SK-N-SH treated with all-trans-retinoic acid at 6 μM for 48 hours (cell line): ENCODE data around the gene PHLDA2.

Experiments used
- ZFP3 ChIP-seq: fragments of 250-450 bp; sonication (Bioruptor Pico); IDR thresholded peaks from 2 replicates; pipeline ENCODE4 v1.5.0; 2020; ENCODE audit warnings: mild to moderate bottlenecking, moderate library complexity
- TF ChIP-seq, protein P1 (sequence below): fragments of 250-450 bp; sonication (Bioruptor Pico); IDR thresholded peaks from 2 replicates; pipeline ENCODE4 v1.8.0; 2020; ENCODE audit warnings: mild to moderate bottlenecking, moderate library complexity, borderline replicate concordance

DNA sequence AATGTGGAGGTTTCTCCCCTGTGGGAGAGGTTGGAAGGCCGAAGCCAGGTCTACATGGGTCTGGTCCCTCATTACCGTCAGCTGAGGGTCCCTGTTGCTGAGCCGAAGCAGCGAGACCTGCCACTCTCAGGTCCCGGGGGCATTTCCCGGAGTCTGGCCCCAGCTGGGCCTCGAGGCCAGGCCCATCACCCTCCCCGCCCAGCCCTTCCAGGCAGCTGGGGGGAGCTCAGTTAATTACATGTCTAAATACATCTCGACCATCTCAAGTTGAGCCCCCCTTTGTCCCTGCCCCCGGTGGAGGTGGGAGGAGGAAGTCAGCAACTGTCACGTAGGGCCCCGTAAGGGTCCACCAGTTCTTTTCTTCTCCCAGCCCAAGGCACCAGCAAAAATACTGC is 47.2 kb downstream of the PHLDA2 start:
- TF ChIP-seq ZFP3 (CRISPR knock-in tag) = no peak
- TF ChIP-seq, protein P1, sequence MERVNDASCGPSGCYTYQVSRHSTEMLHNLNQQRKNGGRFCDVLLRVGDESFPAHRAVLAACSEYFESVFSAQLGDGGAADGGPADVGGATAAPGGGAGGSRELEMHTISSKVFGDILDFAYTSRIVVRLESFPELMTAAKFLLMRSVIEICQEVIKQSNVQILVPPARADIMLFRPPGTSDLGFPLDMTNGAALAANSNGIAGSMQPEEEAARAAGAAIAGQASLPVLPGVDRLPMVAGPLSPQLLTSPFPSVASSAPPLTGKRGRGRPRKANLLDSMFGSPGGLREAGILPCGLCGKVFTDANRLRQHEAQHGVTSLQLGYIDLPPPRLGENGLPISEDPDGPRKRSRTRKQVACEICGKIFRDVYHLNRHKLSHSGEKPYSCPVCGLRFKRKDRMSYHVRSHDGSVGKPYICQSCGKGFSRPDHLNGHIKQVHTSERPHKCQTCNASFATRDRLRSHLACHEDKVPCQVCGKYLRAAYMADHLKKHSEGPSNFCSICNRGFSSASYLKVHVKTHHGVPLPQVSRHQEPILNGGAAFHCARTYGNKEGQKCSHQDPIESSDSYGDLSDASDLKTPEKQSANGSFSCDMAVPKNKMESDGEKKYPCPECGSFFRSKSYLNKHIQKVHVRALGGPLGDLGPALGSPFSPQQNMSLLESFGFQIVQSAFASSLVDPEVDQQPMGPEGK (CRISPR knock-in tag) = no peak
